GM10248 (cell line): ENCODE results near the gene BZW1.

Experiments
- CTCF ChIA-PET: fragments of 300-600 bp; sonication (Branson Sonifier 250); formaldehyde crosslinking; extraction: SDS; loops from one replicate; lab custom pipeline; 2021; ENCODE audit warnings: antibody characterized with exemption; lab: Yijun Ruan, JAX
- POLR2A ChIA-PET: fragments of 350-650 bp; sonication (Branson Sonifier 250); formaldehyde crosslinking; extraction: SDS; loops from one replicate; lab custom pipeline; 2020; ENCODE audit warnings: antibody characterized with exemption; lab: Yijun Ruan, JAX
- DNase-seq: peaks from one replicate; pipeline ENCODE4 v3.0.0; 2012; ENCODE audit errors: extremely low spot score
- TF ChIP-seq, protein P1 (sequence below): IDR thresholded peaks from 2 replicates; pipeline ENCODE4 v1.5.1; 2012; ENCODE audit warnings: mild to moderate bottlenecking, low read depth; ENCODE audit errors: extremely low read depth, missing control alignments, control extremely low read depth

BZW1 gene

GRCh38 chr2:200811333-200812121 lies at the start of gene BZW1:
BZW1 (plus strand) TSS chr2:200811910; CDS start chr2:200813218, 1,308 bp downstream.
- peak; percentile 97 for DNase-seq
- ChIA-PET POLR2A (interaction anchor here (1.0 kb wide), 1 partner anchor 16 kb away, joined by 3 read pairs; no protein-coding TSS in a partner anchor), CTCF (no interaction called here)

GRCh38 chr2:200762127-200762526 lies 49.6 kb upstream of the BZW1 start:
- ChIA-PET POLR2A (no interaction called here), CTCF (interaction anchor here (3.5 kb wide), 1 partner anchor 14 kb away, joined by 12 read pairs; no protein-coding TSS in a partner anchor)
- DNase-seq, result no peak
- TF ChIP-seq, protein P1, sequence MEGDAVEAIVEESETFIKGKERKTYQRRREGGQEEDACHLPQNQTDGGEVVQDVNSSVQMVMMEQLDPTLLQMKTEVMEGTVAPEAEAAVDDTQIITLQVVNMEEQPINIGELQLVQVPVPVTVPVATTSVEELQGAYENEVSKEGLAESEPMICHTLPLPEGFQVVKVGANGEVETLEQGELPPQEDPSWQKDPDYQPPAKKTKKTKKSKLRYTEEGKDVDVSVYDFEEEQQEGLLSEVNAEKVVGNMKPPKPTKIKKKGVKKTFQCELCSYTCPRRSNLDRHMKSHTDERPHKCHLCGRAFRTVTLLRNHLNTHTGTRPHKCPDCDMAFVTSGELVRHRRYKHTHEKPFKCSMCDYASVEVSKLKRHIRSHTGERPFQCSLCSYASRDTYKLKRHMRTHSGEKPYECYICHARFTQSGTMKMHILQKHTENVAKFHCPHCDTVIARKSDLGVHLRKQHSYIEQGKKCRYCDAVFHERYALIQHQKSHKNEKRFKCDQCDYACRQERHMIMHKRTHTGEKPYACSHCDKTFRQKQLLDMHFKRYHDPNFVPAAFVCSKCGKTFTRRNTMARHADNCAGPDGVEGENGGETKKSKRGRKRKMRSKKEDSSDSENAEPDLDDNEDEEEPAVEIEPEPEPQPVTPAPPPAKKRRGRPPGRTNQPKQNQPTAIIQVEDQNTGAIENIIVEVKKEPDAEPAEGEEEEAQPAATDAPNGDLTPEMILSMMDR, result no peak

More at GRCh38 chr2:200811333-200812121, at the start of gene BZW1:
- TF ChIP-seq, protein P1, result no peak

DNA sequence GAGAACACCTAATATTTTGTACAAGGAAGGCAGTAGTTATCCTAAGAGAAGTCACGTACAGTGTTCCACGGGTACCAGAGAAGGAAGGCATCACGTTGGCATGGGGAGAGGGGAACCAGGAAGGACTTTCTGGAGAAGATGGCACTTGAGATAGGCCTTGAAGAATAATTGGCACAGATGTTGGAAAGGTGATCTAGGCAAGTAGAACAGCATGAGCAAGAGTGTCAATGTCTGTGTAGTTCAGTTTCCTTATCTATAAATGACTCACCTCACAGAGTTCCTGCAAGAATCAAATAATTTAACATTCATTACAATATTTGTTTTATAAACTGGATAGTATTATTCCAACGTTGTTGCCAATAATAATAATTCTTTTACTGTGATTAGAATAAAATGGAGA lies 48.3 kb upstream of the BZW1 start:
- ChIA-PET POLR2A (no interaction called here), CTCF (no interaction called here)
- TF ChIP-seq, protein P1, result no peak
- DNase-seq, result no peak

DNA sequence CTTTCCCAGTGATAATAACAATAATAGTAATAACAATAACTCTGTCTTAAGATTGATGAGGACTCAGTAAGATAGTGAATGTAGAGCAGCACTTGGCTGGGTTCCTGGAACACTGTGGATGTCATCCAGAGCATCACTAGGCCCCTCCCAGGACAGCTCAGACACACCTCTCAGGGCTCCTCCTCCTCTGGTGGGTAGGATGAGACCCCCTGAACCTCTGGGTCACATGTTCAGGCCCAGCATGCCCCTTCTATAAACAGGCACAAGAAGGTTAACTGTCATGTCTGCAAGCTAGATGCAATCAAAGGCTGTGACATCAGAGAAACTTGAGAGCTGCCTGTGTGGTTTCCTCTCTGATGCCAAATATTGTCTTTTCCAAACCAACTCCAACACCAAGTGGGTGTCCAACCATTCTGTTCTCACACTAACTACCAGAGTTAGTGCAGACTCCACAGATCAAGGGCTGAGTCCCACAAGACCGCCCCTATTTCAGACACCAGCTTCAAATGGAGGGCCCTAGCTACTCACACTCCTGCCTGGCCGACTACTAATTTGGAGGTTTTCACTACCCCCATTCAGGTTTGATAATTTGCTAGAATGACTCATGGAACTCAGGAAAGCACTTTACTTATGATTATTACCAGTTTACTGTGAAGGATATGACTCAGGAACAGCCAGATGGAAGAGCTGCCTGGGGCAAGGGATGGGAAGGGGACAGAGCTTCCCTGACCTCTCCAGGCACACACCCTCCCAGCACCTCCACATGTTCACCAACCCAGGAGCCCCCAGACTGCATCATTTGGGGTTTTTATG lies 46.4 kb upstream of the BZW1 start:
- TF ChIP-seq, protein P1, result no peak
- no peak for DNase-seq
- ChIA-PET CTCF (interaction anchor here (0.7 to 1.4 kb wide), 3 partner anchors 25 to 52 kb away, joined by 3 read pairs; no protein-coding TSS in a partner anchor), POLR2A (interaction anchor here (0.6 kb wide), 1 partner anchor 1264 kb away, joined by 5 read pairs; no protein-coding TSS in a partner anchor)

GRCh38 chr2:200765995-200766660 lies 45.6 kb upstream of the BZW1 start:
- no peak for DNase-seq
- TF ChIP-seq, protein P1, result no peak
- ChIA-PET POLR2A (interaction anchor here (0.6 kb wide), 1 partner anchor 1263 kb away, joined by 5 read pairs; no protein-coding TSS in a partner anchor), CTCF (interaction anchor here (1.1 to 1.4 kb wide), 2 partner anchors 26 to 53 kb away, joined by 3 read pairs; no protein-coding TSS in a partner anchor)
